ENCODE data around the gene TYW1. TPM values are rescaled to one million over a fixed set of nuclear protein-coding genes. Genes with fewer than 3 reads are reported as not detected.

Gene TYW1
- 15.3 TPM for total RNA-seq

GRCh38 chr7:66996444-66997191, at the start of gene TYW1:
Gene TYW1 (plus strand): TSS chr7:66996833. CDS start chr7:66996979, 146 bp downstream.

GRCh38 chr7:66995050-66995776, 1.4 kb upstream of the TYW1 start, which contains the start of gene SBDS:
Gene SBDS (minus strand): TSS chr7:66995586. CDS start chr7:66995417, 169 bp downstream.

Small RNA genes lying within 50 kb of the gene (small RNA-seq; reads per million reads assigned to genes)
- gene AC073089.1 (ENCODE audit: low replicate concordance) (not detected), gene MIR4650-1 (ENCODE audit: low replicate concordance) (not detected), gene RN7SL43P (ENCODE audit: low replicate concordance) (not detected)

Other genes with a start within 250 kb of the TYW1 start
- gene TMEM248, start 75.6 kb upstream of the TYW1 start, total RNA-seq = 50.7 TPM
- gene SBDS, start 1.2 kb upstream of the TYW1 start, total RNA-seq = 42.3 TPM